ENCODE data around the gene NPY.

DNA sequence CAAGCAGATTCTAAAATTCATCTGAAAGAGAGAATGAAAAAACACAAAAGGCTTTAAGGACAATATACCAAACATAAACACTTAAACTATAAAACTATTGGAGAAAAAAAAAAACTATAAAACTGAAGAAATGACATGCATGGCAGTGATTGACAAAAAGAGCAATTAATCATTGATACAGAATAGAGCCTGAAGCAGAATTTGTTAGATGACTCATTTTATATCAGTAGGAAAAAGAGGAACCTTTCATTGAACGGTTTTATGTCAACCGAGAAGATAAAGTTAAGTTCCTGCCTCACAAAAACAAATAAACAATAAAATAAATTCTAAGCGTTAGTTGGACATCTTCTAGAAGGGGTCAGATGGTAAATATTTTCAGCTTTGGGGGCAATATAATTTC is 23.3 kb downstream of the NPY start:
- TF ChIP-seq POLR2AphosphoS5 (IDR thresholded peaks at IDR 0.05; ENCODE audit: borderline replicate concordance, low read depth, low read length) (no peak), EZH2 (IDR thresholded peaks at IDR 0.05) (no peak)
